ENCODE results near the gene WDR33.

DNA sequence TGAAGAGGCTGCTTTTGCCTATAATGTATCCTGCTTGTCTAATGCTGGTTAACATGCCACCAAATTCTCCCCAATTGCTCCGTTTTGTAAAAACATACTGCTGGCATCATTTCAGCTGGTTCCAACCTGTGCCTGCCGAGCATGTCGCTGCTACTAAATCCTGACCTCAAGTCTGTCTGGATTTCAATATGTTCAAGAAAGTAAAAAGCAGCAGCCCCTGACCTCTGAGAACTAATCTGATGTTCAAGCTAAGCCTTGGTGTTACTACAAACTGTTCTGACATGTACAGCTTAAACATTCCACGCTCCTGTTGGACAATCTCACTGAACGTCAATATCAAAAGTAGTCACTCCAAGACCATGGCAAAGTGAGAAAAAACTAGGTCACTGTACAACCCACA lies 63.4 kb downstream of the WDR33 start:
- TF ChIP-seq, protein P1, sequence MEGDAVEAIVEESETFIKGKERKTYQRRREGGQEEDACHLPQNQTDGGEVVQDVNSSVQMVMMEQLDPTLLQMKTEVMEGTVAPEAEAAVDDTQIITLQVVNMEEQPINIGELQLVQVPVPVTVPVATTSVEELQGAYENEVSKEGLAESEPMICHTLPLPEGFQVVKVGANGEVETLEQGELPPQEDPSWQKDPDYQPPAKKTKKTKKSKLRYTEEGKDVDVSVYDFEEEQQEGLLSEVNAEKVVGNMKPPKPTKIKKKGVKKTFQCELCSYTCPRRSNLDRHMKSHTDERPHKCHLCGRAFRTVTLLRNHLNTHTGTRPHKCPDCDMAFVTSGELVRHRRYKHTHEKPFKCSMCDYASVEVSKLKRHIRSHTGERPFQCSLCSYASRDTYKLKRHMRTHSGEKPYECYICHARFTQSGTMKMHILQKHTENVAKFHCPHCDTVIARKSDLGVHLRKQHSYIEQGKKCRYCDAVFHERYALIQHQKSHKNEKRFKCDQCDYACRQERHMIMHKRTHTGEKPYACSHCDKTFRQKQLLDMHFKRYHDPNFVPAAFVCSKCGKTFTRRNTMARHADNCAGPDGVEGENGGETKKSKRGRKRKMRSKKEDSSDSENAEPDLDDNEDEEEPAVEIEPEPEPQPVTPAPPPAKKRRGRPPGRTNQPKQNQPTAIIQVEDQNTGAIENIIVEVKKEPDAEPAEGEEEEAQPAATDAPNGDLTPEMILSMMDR (IDR thresholded peaks at IDR 0.05; ENCODE audit: low read depth, low read length) = no peak
- no peak for TF ChIP-seq EZH2phosphoT487 (IDR thresholded peaks at IDR 0.05; ENCODE audit: low read depth)

Measured in OCI-LY3 (cell line).